ENCODE data around the gene AKAP12.
"Not testable (repeated sequence)": the region's sequence is repeated elsewhere in the genome, so short reads cannot be mapped to it uniquely, and the experiment has no call there.

The AKAP12 gene

GRCh38 chr6:151285122-151285521 lies 45.4 kb downstream of the AKAP12 start:
- no peak for DNase-seq

- DNase-seq = no peak
Observed at GRCh38 chr6:151286214-151286613, 46.4 kb downstream of the AKAP12 start.

GRCh38 chr6:151288712-151289398 lies 49.1 kb downstream of the AKAP12 start:
- DNase-seq = no peak

- DNase-seq = no peak
Observed at GRCh38 chr6:151289399-151290007, 49.7 kb downstream of the AKAP12 start.

- no peak for DNase-seq
Observed at GRCh38 chr6:151290877-151291721, 51.3 kb downstream of the AKAP12 start.

GRCh38 chr6:151291722-151292059 lies 51.9 kb downstream of the AKAP12 start:
- no peak for DNase-seq

- DNase-seq = no peak
Observed at GRCh38 chr6:151292974-151293687, 53.4 kb downstream of the AKAP12 start.

- no peak for DNase-seq
Observed at GRCh38 chr6:151293688-151294016, 53.9 kb downstream of the AKAP12 start.

GRCh38 chr6:151294561-151295101 lies 54.9 kb downstream of the AKAP12 start:
- DNase-seq = no peak

GRCh38 chr6:151297886-151298285 lies 58.1 kb downstream of the AKAP12 start:
- DNase-seq = no peak

GRCh38 chr6:151299011-151299410 lies 59.2 kb downstream of the AKAP12 start:
- no peak for DNase-seq

- DNase-seq = no peak
Observed at GRCh38 chr6:151300267-151300991, 60.7 kb downstream of the AKAP12 start.

- DNase-seq = no peak
Observed at GRCh38 chr6:151301547-151301946, 61.8 kb downstream of the AKAP12 start.

- no peak for DNase-seq
Observed at GRCh38 chr6:151303231-151303630, 63.5 kb downstream of the AKAP12 start.

GRCh38 chr6:151306269-151306783 lies 66.6 kb downstream of the AKAP12 start:
- no peak for DNase-seq

- no peak for DNase-seq
Observed at GRCh38 chr6:151307501-151307900, 67.7 kb downstream of the AKAP12 start.

GRCh38 chr6:151309619-151310018 lies 69.9 kb downstream of the AKAP12 start:
- no peak for DNase-seq

- no peak for DNase-seq
Observed at GRCh38 chr6:151310279-151310678, 70.5 kb downstream of the AKAP12 start.

GRCh38 chr6:151310852-151311767 lies 71.3 kb downstream of the AKAP12 start:
- no peak for DNase-seq

GRCh38 chr6:151313066-151313491 lies 73.3 kb downstream of the AKAP12 start:
- no peak for DNase-seq

- not testable (repeated sequence) for DNase-seq
Observed at GRCh38 chr6:151315661-151316060, 75.9 kb downstream of the AKAP12 start.

All from T1000 (cell line).